Bone marrow (tissue), 2 donors: ENCODE results near the gene TTC36.
"Not testable (repeated sequence)": the region's sequence is repeated elsewhere in the genome, so short reads cannot be mapped to it uniquely, and the experiment has no call there.

ENCODE experiments used
- DNase-seq, 2 donors: peaks; one replicate each; lab custom pipeline; 2025; lab: John Stamatoyannopoulos, UW

Gene TTC36, protein sequence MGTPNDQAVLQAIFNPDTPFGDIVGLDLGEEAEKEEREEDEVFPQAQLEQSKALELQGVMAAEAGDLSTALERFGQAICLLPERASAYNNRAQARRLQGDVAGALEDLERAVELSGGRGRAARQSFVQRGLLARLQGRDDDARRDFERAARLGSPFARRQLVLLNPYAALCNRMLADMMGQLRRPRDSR

DNA sequence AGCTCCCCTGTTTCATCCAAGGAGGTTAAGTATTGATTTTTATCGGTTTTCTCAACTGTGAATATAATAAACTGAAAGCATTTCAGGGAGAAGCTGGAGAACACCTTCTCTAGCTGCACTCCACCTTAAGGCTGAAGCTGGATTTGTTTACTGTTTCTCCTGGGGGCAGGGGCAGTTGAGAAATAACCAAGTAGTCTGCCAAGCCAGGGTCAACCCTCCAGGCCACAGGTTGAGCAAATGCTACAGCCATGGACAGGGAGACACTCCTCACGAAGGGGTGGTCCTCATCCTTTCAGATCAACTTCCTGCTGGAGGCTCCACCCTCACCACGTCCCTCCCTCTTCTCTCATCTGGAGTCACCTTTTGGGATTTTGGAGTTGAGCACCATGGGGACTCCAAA is at the start of gene TTC36:
Gene TTC36, plus strand, starts transcription at position 366 of the 400 bp plus-strand sequence. Its CDS starts 21 bp downstream, at position 387.
- no peak for DNase-seq

DNA sequence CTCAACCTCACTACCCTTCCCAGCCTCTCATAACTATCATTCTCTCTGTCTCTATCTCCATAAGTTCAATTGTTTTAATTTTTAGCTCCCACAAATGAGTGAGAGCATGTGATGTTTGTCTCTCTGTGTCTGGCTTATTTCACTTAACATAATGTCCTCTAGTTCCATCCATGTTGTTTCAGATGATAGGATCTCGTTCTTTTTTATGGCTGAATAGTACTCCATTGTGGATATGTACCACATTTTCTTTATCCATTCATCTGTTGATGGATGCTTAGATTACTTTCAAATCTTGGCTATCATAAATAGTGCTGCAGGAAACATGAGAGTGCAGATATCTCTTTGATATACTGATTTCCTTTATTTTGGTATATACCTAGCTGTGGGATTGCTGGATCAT is 46.0 kb upstream of the TTC36 start:
- not testable (repeated sequence) for DNase-seq

DNA sequence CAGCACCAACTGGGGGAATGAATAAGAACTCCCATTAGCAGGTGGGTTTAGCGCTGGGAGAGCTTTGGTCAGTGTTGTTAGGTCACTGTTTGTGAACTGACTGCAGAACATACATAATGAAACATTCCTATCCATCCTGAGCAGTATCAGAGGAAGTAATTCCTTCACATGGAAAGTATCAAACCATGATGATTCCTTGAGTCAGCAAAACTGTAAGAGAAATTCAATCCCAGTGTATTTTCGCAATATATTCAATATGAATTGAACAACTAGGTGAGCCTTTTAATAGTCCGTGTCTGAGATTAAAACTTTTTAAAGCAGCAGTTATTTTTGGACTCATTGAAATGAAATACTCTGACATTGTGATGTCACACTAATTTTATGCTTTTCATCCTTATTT is 42.9 kb upstream of the TTC36 start:
- no peak for DNase-seq

DNA sequence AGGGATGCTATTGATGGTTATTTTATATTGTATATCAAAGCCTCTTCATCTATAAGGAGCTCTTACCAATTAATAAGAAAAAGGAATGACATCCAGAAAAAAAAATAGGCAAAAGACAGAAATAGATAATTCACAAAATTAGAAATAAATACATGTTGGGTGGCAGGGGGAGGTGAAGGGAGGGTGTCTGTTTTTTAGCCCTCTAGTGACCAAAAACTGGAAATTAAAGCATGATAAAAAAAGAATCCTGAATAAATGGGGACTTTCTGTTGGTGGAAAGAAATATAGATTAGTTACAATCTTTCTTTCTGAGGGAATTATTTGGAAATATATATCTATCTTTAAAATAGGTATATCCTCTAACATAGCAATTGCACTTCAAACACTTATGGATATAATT is 42.0 kb upstream of the TTC36 start:
- no peak for DNase-seq

DNA sequence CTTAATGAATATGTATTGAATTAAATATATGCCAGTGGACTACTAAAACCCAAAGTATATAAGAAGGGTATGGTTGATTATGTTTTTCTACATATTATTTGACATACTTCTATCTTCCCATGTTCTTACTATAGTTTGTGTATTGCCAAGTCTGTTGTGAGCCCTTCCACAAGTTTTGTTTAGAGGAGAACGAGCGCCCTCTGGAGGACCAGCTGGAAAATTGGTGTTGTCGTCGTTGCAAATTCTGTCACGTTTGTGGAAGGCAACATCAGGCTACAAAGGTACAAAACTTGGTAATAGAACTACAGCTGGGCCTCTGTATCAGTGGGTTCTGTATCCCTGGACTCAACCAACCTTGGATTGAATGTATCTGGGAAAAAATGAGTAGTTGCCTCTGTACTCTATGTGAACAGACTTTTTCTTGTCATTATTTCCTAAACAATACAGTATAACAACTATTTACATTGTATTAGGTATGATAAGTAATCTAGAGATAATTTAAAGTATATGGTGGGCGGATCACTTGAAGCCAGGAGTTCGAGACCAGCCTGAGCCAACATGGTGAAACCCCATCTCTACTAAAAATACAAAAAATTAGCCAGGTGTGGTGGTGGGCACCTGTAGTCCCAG is 38.7 kb upstream of the TTC36 start:
- DNase-seq: peak; percentile 11 to 81

DNA sequence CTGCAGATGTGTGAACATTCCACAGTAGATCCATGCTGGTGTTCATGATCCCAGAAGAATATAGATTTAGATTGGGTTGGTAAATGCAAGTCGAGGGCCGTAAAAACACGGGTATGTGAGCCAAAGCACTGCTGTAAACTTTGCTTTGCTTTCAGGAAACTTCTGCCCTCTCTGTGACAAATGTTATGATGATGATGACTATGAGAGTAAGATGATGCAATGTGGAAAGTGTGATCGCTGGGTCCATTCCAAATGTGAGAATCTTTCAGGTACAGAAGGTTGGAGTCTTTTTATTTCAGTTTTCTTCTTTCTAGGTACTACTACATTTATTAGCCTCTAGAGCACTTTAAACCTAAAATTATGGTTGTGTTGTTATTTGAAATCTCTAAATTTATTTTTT is 36.2 kb upstream of the TTC36 start:
- no peak for DNase-seq

DNA sequence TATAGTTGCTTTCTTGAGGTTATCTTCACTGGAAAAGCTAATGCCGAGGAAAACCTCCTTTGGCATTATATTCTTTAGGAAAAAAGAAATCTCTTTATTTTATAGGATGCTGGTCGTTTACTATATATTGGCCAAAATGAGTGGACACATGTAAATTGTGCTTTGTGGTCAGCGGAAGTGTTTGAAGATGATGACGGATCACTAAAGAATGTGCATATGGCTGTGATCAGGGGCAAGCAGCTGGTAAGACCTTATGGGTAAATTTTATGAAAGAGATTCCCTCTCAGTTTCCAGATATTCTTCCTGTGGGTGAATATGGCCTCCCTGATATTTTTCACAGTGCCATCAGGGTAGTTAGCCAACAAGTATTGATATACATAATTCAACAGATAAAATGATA is 29.4 kb upstream of the TTC36 start:
- no peak for DNase-seq

DNA sequence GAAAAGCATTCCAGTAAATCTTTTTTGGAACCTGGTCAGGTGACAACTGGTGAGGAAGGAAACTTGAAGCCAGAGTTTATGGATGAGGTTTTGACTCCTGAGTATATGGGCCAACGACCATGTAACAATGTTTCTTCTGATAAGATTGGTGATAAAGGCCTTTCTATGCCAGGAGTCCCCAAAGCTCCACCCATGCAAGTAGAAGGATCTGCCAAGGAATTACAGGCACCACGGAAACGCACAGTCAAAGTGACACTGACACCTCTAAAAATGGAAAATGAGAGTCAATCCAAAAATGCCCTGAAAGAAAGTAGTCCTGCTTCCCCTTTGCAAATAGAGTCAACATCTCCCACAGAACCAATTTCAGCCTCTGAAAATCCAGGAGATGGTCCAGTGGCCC is 24.1 kb upstream of the TTC36 start:
- DNase-seq: no peak

DNA sequence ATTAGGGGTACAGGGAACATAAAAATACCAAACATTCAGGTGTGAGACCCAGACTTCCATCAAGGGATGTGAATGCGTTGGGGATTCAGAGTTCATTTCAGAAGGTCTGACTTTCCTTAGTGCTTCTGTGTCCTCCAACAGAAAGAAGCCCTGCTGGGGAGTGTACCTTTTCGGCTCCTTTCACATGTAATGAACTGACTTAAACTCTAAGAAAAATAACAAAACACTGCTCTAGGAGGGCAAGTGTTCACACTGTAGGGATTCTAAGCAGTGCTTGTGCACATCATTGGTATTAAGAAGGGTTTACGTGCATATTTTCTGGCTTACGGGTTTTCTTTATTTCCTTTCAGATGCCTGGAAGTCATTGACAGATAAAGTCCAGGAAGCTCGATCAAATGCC is 15.7 kb upstream of the TTC36 start:
- no peak for DNase-seq

DNA sequence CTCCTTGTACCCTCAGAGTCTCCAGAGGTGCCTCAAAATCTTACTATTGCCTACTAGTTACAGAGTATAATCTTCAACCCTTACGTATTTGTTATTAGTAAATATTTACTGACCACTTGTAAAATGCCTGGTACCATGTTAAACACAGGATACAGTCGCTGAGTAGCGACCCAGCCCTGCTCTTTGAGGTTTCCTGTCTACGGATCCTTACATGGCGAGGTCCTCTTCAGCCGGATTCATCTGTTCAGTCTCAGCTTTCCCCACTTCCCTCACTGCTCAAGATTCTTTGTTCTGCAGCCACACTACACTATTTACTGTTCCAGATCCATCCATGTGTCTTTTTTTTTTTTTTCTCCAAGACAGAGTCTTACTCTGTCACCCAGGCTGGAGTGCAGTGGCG is 13.2 kb upstream of the TTC36 start:
- DNase-seq: peak in 1 of 2 donors; percentile 96

DNA sequence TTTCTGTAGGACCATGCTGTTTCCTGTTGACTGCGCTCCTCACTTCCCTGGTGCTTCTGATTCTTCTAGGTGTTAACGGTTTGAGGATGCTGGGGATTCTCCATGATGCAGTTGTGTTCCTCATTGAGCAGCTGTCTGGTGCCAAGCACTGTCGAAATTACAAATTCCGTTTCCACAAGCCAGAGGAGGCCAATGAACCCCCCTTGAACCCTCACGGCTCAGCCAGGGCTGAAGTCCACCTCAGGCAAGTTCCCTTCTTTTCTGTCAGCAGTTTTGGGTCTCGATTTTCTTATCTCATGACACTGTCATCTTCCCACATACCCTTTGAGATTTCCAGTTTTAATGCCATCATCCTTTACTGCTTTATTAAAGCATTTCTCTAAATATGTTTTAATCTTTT is 7.7 kb upstream of the TTC36 start:
- no peak for DNase-seq

DNA sequence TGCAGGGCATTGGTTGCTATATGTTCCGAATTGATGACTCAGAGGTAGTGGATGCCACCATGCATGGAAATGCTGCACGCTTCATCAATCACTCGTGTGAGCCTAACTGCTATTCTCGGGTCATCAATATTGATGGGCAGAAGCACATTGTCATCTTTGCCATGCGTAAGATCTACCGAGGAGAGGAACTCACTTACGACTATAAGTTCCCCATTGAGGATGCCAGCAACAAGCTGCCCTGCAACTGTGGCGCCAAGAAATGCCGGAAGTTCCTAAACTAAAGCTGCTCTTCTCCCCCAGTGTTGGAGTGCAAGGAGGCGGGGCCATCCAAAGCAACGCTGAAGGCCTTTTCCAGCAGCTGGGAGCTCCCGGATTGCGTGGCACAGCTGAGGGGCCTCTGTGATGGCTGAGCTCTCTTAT is 5.4 kb upstream of the TTC36 start:
- DNase-seq: no peak

DNA sequence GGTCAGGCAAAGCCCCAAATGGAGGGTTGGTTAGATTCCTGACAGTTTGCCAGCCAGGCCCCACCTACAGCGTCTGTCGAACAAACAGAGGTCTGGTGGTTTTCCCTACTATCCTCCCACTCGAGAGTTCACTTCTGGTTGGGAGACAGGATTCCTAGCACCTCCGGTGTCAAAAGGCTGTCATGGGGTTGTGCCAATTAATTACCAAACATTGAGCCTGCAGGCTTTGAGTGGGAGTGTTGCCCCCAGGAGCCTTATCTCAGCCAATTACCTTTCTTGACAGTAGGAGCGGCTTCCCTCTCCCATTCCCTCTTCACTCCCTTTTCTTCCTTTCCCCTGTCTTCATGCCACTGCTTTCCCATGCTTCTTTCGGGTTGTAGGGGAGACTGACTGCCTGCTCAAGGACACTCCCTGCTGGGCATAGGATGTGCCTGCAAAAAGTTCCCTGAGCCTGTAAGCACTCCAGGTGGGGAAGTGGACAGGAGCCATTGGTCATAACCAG is 4.7 kb upstream of the TTC36 start:
- DNase-seq: no peak

DNA sequence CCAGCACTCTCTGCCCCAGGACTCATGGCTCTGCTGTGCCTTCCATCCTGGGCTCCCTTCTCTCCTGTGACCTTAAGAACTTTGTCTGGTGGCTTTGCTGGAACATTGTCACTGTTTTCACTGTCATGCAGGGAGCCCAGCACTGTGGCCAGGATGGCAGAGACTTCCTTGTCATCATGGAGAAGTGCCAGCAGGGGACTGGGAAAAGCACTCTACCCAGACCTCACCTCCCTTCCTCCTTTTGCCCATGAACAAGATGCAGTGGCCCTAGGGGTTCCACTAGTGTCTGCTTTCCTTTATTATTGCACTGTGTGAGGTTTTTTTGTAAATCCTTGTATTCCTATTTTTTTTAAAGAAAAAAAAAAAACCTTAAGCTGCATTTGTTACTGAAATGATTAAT is 2.9 kb upstream of the TTC36 start:
- DNase-seq: no peak

DNA sequence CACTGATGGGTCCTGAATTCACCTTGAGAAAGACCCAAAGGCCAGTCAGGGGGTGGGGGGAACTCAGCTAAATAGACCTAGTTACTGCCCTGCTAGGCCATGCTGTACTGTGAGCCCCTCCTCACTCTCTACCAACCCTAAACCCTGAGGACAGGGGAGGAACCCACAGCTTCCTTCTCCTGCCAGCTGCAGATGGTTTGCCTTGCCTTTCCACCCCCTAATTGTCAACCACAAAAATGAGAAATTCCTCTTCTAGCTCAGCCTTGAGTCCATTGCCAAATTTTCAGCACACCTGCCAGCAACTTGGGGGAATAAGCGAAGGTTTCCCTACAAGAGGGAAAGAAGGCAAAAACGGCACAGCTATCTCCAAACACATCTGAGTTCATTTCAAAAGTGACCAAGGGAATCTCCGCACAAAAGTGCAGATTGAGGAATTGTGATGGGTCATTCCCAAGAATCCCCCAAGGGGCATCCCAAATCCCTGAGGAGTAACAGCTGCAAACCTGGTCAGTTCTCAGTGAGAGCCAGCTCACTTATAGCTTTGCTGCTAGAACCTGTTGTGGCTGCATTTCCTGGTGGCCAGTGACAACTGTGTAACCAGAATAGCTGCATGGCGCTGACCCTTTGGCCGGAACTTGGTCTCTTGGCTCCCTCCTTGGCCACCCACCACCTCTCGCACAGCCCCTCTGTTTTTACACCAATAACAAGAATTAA is 2.4 kb upstream of the TTC36 start:
- peak in 1 of 2 donors; percentile 66 for DNase-seq

DNA sequence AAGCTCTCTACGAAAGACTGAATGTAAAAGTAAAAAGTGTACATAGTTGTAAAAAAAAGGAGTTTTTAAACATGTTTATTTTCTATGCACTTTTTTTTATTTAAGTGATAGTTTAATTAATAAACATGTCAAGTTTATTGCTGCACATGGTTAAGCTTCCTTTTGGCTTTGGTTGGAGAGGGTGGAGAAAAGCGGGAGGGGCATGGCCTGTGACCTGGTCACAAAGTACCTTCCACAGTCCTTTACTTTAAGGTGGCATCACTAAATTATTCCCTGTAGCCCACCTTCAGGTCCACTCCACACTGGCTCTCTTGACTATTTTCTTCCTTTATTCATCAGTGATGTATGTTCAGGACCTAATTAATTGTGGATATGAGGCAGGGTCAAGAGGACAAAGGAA is 586 bp upstream of the TTC36 start:
- no peak for DNase-seq

DNA sequence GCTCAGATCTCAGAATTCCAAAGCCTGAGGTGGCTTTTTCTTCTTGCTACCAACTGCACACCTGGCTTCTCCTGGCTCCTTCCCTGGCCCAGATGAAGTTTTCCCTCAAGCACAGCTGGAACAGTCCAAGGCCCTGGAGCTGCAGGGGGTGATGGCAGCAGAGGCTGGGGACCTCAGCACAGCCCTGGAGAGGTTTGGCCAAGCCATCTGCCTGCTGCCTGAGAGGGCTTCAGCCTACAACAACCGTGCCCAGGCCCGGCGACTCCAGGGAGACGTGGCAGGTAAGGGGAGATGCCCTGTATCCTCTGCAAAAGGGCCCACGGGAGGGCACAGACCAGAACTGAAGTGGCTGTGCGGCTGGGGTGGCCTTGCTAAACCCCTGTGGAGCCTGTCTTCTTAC is 1.2 kb downstream of the TTC36 start:
- no peak for DNase-seq

DNA sequence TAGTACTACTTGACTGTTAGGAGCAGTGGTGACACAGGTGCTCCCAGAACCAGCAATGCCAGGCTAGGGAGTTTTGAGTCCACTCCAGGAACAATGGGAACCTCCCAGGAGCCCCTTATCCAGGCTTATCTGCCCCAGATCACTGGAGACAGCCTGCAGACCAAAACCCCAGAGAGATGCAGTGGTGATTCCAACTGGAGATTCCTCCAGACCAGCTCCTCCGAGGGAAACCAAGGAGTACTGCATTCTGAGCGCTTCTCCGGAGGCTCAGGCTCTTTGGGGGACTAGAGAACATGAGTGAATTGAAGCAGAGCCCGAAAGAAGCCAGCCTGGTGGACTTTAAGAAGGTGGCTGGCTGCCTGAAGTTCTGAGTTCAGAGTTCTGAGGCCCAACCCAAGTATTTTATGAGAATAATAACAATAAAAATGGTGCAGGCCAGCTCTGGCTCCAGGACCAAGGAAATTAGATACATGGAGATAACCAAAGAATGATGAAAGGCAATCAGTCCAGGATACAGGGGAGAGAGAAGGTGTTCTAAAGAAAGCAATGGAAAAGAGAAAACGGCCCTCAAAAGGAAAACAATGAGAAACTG is 2.4 kb downstream of the TTC36 start:
- no peak for DNase-seq

DNA sequence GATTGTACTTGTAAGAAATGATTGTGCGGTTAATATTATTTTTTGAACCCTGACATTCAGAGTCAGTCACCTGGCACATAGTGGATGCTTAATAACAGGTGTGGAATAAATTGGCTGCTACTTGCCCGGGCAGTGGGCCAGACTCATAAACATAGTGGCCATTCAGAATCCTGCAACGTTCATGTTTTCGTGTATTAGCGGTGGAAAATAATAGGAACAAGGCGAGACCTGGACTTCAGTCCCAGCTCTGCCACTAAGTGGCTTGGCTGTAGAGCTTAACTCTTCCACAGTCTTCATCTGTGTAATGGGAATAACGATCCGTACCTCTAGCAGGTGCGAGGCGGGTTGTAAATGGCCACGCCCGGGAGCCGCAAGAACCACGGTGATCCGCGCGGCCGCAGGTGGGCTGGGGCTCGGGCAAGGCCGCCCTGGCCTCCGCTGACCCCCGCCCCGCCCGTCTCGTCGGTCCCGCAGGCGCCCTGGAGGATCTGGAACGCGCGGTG is 3.0 kb downstream of the TTC36 start:
- no peak for DNase-seq

DNA sequence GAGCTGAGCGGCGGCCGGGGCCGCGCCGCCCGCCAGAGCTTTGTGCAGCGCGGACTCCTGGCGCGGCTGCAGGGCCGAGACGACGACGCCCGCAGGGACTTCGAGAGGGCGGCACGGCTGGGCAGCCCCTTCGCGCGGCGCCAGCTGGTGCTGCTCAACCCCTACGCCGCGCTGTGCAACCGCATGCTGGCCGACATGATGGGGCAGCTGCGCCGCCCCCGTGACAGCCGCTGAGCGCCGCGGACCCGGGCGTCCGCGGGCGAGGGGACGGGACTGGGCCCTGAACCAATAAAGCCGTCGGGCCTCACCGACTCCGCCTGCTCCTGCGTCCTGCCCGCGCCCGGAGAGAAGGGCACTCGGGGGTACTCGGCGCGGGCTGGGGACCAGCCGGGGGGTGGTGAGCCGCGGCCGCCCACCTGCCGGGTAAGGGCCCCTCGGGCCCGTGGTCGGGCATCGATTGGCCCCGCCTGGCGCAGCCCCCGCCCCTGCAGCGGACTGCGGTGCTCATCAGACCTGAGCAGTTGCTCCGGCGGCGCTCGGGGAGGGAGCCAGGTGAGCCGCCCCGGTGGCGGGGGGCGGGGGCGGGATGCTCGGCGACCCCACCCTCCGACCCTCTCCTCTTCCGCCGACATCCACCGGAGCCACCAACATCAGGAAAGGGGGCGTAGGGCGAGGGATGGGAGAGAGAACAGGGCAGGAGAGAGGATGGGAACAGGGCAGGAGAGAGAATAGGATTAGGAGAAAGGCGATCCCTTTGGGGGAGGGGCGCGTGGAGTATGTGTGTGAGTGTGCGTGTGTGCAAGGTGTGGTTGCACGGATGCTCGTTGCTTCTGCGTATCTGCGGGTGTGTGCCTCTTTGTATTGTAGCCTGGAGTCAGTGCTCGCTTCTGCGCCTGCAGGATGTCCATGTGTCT is 3.7 kb downstream of the TTC36 start, which contains the start of gene TMEM25:
Gene TMEM25, plus strand, starts transcription at position 510 of the 914 bp plus-strand sequence. CDS start 610 bp downstream, outside the sequence.
- no peak for DNase-seq

DNA sequence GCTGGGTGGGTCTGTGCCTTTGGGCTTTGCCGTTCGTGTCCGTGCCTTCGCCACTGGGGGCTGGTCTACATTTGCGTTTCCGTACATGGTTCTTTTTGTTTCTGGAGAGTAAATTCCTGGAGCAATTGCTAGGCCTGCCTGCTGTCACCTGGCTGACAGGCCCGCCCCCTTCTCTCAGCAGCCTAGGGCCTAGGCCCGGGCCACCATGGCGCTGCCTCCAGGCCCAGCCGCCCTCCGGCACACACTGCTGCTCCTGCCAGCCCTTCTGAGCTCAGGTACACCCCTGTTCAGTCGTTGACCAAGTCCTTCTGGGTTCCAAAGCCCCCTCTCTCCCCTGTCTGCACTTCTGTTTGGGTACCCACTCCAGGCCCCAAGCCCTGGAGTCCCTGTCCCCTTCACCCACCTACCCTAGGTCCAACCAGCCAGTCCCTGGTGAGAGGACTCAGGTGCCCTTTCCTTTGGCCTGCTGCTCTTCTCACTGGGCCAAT is 4.4 kb downstream of the TTC36 start:
- DNase-seq: no peak
